NOMO-1 treated with dmso at 0.1 percent for 144 hours (cell line): Measurements from ENCODE around the gene SET.
A peak's percentile ranks its signal among the peaks of the same experiment; 100 is the strongest.
"Not testable (repeated sequence)": the region's sequence is repeated elsewhere in the genome, so short reads cannot be mapped to it uniquely, and the experiment has no call there.

Experiments
- DNase-seq: peaks from one replicate; lab custom pipeline; 2025; ENCODE audit not compliant: unreplicated experiment; lab: John Stamatoyannopoulos, UW

The SET gene

GRCh38 chr9:128688501-128689292 is at the start of gene SET:
Gene SET, plus strand, starts transcription at chr9:128689222. Its CDS starts 361 bp downstream, at chr9:128689583.
- DNase-seq, result peak; percentile 92

GRCh38 chr9:128640603-128641002 is 48.4 kb upstream of the SET start:
- no peak for DNase-seq

GRCh38 chr9:128642675-128643245 is 46.3 kb upstream of the SET start:
- DNase-seq, result no peak

GRCh38 chr9:128643519-128644300 is 45.3 kb upstream of the SET start:
- no peak for DNase-seq

- peak; percentile 3 for DNase-seq
Measured at GRCh38 chr9:128648206-128648605, 40.8 kb upstream of the SET start.

- no peak for DNase-seq
Measured at GRCh38 chr9:128651798-128652197, 37.2 kb upstream of the SET start.

GRCh38 chr9:128653908-128654307 is 35.1 kb upstream of the SET start:
- DNase-seq, result no peak

- DNase-seq, result no peak
Measured at GRCh38 chr9:128654481-128654880, 34.5 kb upstream of the SET start.

GRCh38 chr9:128656416-128657343 is 32.3 kb upstream of the SET start, which contains the start of gene DYNC2I2:
Gene DYNC2I2, minus strand, starts transcription at chr9:128656847. Its CDS starts 121 bp downstream, at chr9:128656726.
- DNase-seq, result peak; percentile 85

- DNase-seq, result no peak
Measured at GRCh38 chr9:128657344-128657704, 31.7 kb upstream of the SET start.

GRCh38 chr9:128657796-128658195 is 31.2 kb upstream of the SET start:
- DNase-seq, result no peak

- DNase-seq, result not testable (repeated sequence)
Measured at GRCh38 chr9:128666481-128666941, 22.5 kb upstream of the SET start.

- DNase-seq, result no peak
Measured at GRCh38 chr9:128669786-128670185, 19.2 kb upstream of the SET start.

GRCh38 chr9:128675382-128675781 is 13.6 kb upstream of the SET start:
- DNase-seq, result no peak

GRCh38 chr9:128677794-128678193 is 11.2 kb upstream of the SET start:
- DNase-seq, result no peak

- peak; percentile 51 for DNase-seq
Measured at GRCh38 chr9:128683340-128684064, 5.5 kb upstream of the SET start.

GRCh38 chr9:128684065-128684324 is 5.0 kb upstream of the SET start:
- peak; percentile 33 for DNase-seq

- peak; percentile 80 for DNase-seq
Measured at GRCh38 chr9:128684325-128685199, 4.5 kb upstream of the SET start.
